ELF-1 (cell line): ENCODE data around the gene VARS1.
A peak's percentile ranks its signal among the peaks of the same experiment; 100 is the strongest.

Source experiments
- DNase-seq: peaks from one replicate; pipeline ENCODE4 v3.0.0-alpha.2; 2016; ENCODE audit warnings: low read depth, low spot score

The VARS1 gene

GRCh38 chr6:31771992-31772358 lies 23.6 kb downstream of the VARS1 start:
- DNase-seq = no peak

- DNase-seq = no peak
Measured at GRCh38 chr6:31770860-31771259, 24.7 kb downstream of the VARS1 start.

GRCh38 chr6:31769684-31770371 lies 25.7 kb downstream of the VARS1 start:
- peak; percentile 95 for DNase-seq

- no peak for DNase-seq
Measured at GRCh38 chr6:31768363-31769257, 26.9 kb downstream of the VARS1 start.

GRCh38 chr6:31767096-31767645 lies 28.4 kb downstream of the VARS1 start:
- DNase-seq = peak; percentile 32

GRCh38 chr6:31765910-31766794 lies 29.4 kb downstream of the VARS1 start:
- peak; percentile 75 for DNase-seq

GRCh38 chr6:31765559-31765909 lies 30.0 kb downstream of the VARS1 start:
- DNase-seq = no peak

- no peak for DNase-seq
Measured at GRCh38 chr6:31764198-31764597, 31.4 kb downstream of the VARS1 start.

GRCh38 chr6:31763619-31763940 lies 32.0 kb downstream of the VARS1 start:
- DNase-seq = peak; percentile 36

- DNase-seq = no peak
Measured at GRCh38 chr6:31762878-31763618, 32.5 kb downstream of the VARS1 start.

- DNase-seq = no peak
Measured at GRCh38 chr6:31762356-31762755, 33.2 kb downstream of the VARS1 start, which contains the start of gene SAPCD1. TSS of gene SAPCD1 (plus strand) at chr6:31762656. CDS start at chr6:31763055, 399 bp downstream.

GRCh38 chr6:31761343-31761742 lies 34.2 kb downstream of the VARS1 start:
- no peak for DNase-seq

- DNase-seq = no peak
Measured at GRCh38 chr6:31760790-31761189, 34.8 kb downstream of the VARS1 start.

GRCh38 chr6:31758281-31758680 lies 37.3 kb downstream of the VARS1 start:
- DNase-seq = no peak

GRCh38 chr6:31752739-31753319 lies 42.7 kb downstream of the VARS1 start:
- DNase-seq = no peak

GRCh38 chr6:31750411-31751022 lies 45.0 kb downstream of the VARS1 start:
- no peak for DNase-seq

GRCh38 chr6:31749301-31750036 lies 46.1 kb downstream of the VARS1 start:
- no peak for DNase-seq
